Measurements from ENCODE around the gene ANKS4B. TPM values are rescaled to one million over a fixed set of nuclear protein-coding genes. Genes with fewer than 3 reads are reported as not detected.

The ANKS4B gene
- total and polyA plus RNA-seq, 4 donors = 5.7 to 13.6 (median 8.7) TPM

GRCh38 chr16:21226749-21227148 lies 6.8 kb upstream of the ANKS4B start:
- Histone ChIP-seq H3K27me3 (ENCODE audit: control insufficient read depth in 4 of 4, insufficient read depth in 4 of 4, low read length in 3 of 4) (no peaks in the 10 kb centered on the region), H3K27ac (ENCODE audit: low read depth in 1 of 2, low read length in 2 of 2) (no peak overlapping the region), H3K36me3 (ENCODE audit: control insufficient read depth in 4 of 4, insufficient read depth in 3 of 4, low read depth in 1 of 4, low read length in 3 of 4) (no peaks in the 10 kb centered on the region), H3K4me1 (ENCODE audit: control insufficient read depth in 4 of 4, insufficient read depth in 4 of 4, low read length in 3 of 4) (no peaks in the 10 kb centered on the region), H3K4me3 (ENCODE audit: low read depth in 1 of 3, low read length in 3 of 3) (no peak overlapping the region), H3K9me3 (ENCODE audit: control insufficient read depth in 4 of 4, low read length in 3 of 4) (no peaks in the 10 kb centered on the region), H3K9ac (ENCODE audit: low read depth in 1 of 2, low read length in 2 of 2) (no peak overlapping the region)
- no peak for DNase-seq (ENCODE audit: low spot score)
- TF ChIP-seq REST (IDR thresholded peaks at IDR 0.05) (no peak), EGR1 (IDR thresholded peaks at IDR 0.05; ENCODE audit: low read depth in 2 of 2) (no peak), FOXA2 (IDR thresholded peaks at IDR 0.05) (no peak), SP1 (IDR thresholded peaks at IDR 0.05) (no peak), HNF4A (conservative IDR thresholded peaks at IDR 0.05) (no peak), RXRA (IDR thresholded peaks at IDR 0.05) (no peak), GABPA (IDR thresholded peaks at IDR 0.05 in 1 of 2, conservative IDR thresholded peaks at IDR 0.05 in 1 of 2) (no peak), YY1 (IDR thresholded peaks at IDR 0.05) (no peak), JUND (IDR thresholded peaks at IDR 0.05) (no peak), ATF3 (IDR thresholded peaks at IDR 0.05) (no peak), HNF4G (IDR thresholded peaks at IDR 0.05) (no peak)
- TF ChIP-seq, protein P1, sequence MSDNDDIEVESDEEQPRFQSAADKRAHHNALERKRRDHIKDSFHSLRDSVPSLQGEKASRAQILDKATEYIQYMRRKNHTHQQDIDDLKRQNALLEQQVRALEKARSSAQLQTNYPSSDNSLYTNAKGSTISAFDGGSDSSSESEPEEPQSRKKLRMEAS (IDR thresholded peaks at IDR 0.05) = no peak
- TF ChIP-seq, protein P2, sequence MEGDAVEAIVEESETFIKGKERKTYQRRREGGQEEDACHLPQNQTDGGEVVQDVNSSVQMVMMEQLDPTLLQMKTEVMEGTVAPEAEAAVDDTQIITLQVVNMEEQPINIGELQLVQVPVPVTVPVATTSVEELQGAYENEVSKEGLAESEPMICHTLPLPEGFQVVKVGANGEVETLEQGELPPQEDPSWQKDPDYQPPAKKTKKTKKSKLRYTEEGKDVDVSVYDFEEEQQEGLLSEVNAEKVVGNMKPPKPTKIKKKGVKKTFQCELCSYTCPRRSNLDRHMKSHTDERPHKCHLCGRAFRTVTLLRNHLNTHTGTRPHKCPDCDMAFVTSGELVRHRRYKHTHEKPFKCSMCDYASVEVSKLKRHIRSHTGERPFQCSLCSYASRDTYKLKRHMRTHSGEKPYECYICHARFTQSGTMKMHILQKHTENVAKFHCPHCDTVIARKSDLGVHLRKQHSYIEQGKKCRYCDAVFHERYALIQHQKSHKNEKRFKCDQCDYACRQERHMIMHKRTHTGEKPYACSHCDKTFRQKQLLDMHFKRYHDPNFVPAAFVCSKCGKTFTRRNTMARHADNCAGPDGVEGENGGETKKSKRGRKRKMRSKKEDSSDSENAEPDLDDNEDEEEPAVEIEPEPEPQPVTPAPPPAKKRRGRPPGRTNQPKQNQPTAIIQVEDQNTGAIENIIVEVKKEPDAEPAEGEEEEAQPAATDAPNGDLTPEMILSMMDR (IDR thresholded peaks at IDR 0.05; ENCODE audit: low read depth, low read length, missing input control) = no peak

- no peak for DNase-seq (ENCODE audit: low spot score)
- Histone ChIP-seq H3K9me3 (ENCODE audit: control insufficient read depth in 4 of 4, low read length in 3 of 4) (no peaks in the 10 kb centered on the region), H3K4me1 (ENCODE audit: control insufficient read depth in 4 of 4, insufficient read depth in 4 of 4, low read length in 3 of 4) (peaks cover 0 to 2% (median 0%) of the 10 kb centered on the region in 4 donors), H3K4me3 (ENCODE audit: low read depth in 1 of 3, low read length in 3 of 3) (no peak overlapping the region), H3K9ac (ENCODE audit: low read depth in 1 of 2, low read length in 2 of 2) (no peak overlapping the region), H3K27me3 (ENCODE audit: control insufficient read depth in 4 of 4, insufficient read depth in 4 of 4, low read length in 3 of 4) (no peaks in the 10 kb centered on the region), H3K36me3 (ENCODE audit: control insufficient read depth in 4 of 4, insufficient read depth in 3 of 4, low read depth in 1 of 4, low read length in 3 of 4) (no peaks in the 10 kb centered on the region), H3K27ac (ENCODE audit: low read depth in 1 of 2, low read length in 2 of 2) (no peak overlapping the region)
- no peak for TF ChIP-seq YY1 (IDR thresholded peaks at IDR 0.05)
- no peak for TF ChIP-seq JUND (IDR thresholded peaks at IDR 0.05)
- TF ChIP-seq REST (IDR thresholded peaks at IDR 0.05) = no peak
- no peak for TF ChIP-seq RXRA (IDR thresholded peaks at IDR 0.05)
- no peak for TF ChIP-seq FOXA2 (IDR thresholded peaks at IDR 0.05)
- no peak for TF ChIP-seq FOXA1 (IDR thresholded peaks at IDR 0.05)
- no peak for TF ChIP-seq TAF1 (conservative IDR thresholded peaks at IDR 0.05)
- TF ChIP-seq, protein P1 (IDR thresholded peaks at IDR 0.05) = no peak
- no peak for TF ChIP-seq SP1 (IDR thresholded peaks at IDR 0.05)
- TF ChIP-seq ATF3 (IDR thresholded peaks at IDR 0.05) = no peak
- no peak for TF ChIP-seq HNF4G (IDR thresholded peaks at IDR 0.05)
Measured at GRCh38 chr16:21227866-21228265, 5.6 kb upstream of the ANKS4B start.
